HUDEP-2 (cell line): ENCODE data around the gene DIP2B.
"Not testable (repeated sequence)": the region's sequence is repeated elsewhere in the genome, so short reads cannot be mapped to it uniquely, and the experiment has no call there.

Experiments
- DNase-seq, 76 experiments: peaks; one replicate each; lab custom pipeline; 2025; ENCODE audit not compliant: unreplicated experiment in 76 of 76; lab: John Stamatoyannopoulos, UW

DIP2B gene

DNA sequence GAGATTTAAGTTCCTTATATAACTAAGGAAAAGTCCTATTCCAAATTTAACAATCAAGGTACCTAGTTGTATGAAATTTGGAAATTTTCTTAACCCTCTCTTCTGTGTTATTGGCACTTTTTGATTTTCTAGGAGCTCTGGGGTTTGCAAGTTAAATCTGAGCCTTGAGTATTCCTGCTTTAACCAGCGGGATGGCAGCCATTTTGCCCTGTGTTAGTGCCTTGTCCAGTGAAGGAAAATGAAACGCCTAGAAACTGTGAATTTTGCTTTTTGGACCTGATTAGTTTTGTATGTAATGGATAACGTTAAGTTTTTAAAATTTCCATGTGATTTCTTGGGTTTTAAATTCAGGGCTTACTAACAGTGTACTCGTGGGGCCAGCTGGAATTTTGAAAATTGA, 45.1 kb downstream of the DIP2B start:
- no peak for DNase-seq

DNA sequence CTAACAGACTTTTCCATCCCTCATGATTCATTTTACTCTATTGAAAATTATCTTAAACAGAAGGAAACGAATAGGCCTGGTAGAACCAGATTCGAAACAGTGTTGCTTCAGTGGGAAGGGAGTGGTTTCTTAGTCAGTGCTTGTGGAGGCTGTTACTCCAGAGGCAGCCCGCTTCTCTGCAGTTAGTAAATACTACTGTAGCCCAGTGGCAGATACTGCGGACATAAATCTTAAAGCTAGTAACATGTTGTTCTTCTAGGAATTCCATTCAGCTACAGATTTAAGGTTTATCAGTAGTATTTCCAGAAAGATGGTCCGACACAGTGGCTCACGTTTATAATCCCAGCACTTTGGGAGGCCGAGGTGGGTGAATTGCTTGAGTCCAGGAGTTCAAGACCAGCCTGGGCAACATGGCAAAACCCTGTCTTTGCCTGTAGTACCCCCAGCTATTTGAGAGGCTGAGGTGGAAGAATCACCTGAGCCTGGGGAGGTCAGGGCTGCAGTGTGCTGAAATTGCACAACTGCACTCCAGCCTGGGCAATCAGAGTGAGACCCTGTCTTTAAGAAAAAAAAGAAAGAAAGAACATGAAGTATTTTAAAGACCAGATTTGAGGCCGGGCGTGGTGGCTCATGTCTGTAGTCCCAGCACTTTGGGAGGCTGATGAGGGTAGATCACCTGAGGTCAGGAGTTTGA, 45.9 kb downstream of the DIP2B start:
- peak in 28 of 76 experiments; percentile 4 to 65 (median 28) for DNase-seq

DNA sequence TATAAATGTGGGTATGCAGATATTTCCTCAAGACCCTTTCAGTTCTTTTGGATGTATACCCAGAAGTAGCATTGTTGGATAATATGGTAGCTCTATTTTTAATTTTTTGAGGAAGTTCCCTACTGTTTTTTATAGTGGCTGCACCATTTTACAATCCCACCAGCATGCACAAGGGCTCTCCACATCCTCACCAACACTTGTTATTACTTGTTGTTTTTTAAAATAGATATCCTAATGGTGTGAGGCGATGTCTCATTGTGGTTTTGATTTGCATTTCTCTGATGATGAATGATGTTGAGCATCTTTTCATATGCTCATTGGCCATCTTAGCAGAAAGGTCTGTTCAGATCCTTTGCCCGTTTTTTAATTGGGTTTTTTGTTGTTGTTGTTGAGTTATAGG, 47.1 kb downstream of the DIP2B start:
- DNase-seq: no peak

DNA sequence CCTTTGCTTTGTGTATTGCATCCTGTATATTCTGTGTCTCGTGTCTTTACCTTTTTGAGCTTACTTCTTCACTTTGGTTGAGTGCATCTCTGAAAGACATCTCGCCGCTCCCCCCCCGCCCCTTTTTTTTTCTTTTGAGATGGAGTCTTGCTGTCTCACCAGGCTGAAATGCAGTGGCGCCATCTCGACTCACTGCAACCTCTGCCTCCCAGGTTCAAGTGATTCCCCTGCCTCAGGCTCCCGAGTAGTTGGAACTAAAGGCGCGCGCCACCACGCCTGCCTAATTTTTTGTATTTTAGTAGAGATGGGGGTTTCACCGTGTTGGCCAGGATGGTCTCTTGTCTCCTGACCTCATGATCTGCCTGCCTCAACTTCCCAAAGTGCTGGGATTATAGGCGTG, 49.9 kb downstream of the DIP2B start:
- DNase-seq: no peak

DNA sequence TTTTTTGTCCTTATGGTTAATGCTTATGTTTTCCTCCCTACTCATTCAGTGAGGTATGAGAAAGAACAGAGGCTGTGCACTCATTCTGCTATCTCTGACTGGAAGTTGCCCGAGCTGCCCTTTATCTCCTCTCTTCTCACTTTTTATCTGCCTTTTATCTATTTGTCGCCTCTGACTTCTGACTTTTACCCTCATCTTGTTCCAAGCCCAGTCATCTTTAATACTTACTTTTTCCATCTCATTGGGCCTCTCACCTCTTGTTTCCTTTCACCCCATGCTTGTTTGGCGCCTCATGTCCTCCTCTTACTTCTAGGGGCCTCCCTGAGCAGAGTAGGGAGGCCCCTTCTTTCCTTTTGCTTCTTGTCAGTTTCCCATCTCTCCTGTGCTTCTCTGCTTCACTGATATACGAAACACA, 50.7 kb downstream of the DIP2B start:
- peak in 32 of 76 experiments; percentile 6 to 67 (median 30) for DNase-seq

DNA sequence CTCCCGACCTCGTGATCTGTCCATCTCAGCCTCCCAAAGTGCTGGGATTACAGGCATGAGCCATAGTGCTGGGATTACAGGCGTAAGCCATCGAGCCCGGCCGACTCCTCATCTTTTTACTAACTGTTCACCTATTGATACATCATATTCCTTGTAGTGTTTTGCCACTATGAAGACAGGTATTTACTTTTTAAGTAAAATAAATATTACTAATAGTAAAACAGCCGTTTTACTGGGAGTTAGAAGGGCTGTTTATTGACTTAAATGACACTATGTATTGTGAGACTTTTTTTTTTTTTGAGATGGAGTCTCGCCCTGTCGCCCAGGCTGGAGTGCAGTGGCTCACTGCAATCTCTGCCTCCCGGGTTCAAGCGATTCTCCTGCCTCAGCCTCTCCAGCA, 51.5 kb downstream of the DIP2B start:
- DNase-seq: no peak

DNA sequence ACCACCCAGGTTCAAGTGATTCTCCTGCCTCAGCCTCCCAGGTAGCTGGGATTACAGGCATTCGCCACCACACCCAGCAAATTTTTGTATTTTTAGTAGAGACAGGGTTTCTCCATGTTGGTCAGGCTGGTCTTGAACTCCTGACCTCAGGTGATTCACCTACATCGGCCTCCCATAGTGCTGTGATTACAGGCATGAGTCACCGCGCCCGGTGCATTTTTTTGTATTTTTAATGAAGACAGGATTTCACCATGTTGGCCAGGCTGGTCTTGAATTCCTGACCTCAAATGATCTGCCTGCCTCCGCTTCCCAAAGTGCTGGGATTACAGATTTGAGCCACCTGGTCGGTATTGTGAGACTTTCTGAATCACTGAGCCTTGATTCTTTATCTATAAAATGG, 52.0 kb downstream of the DIP2B start:
- not testable (repeated sequence) for DNase-seq

DNA sequence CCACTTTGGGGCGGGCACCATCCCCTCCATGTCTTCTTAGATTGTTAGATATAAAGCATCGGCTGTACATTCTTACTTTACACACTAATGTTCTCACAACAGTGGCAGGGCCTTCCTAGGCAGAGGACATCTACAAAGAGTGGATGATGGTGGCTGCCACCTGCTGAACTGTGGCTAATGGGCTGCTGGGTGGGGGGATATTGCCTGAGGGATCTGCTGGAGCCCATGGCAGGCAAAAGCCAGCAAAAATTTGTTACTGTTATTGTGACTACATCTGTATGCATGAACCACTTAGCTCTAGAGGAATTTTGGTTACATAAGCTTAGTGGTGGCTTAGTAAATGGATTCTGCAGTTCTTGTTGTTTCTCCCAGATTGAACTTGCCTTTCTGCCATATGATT, 52.6 kb downstream of the DIP2B start:
- no peak for DNase-seq

DNA sequence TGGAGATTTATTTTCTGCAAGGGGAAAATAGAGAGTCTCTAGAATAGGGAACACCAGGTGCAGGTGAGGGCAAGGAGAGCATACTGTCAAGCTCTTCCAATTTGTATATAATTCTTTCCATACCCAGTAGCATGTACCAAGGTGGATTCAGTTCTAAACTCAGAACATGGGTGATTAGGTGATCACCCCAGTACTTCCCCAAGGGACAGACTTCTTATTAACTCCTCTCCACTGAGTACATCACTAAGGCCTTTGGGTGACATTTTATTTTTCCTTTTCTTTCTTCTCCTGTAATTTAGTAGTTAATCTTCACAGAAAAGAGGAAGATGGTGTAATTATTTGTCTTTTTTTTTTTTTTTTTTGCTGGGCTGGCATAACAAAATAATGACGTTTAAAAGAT, 54.2 kb downstream of the DIP2B start:
- no peak for DNase-seq

DNA sequence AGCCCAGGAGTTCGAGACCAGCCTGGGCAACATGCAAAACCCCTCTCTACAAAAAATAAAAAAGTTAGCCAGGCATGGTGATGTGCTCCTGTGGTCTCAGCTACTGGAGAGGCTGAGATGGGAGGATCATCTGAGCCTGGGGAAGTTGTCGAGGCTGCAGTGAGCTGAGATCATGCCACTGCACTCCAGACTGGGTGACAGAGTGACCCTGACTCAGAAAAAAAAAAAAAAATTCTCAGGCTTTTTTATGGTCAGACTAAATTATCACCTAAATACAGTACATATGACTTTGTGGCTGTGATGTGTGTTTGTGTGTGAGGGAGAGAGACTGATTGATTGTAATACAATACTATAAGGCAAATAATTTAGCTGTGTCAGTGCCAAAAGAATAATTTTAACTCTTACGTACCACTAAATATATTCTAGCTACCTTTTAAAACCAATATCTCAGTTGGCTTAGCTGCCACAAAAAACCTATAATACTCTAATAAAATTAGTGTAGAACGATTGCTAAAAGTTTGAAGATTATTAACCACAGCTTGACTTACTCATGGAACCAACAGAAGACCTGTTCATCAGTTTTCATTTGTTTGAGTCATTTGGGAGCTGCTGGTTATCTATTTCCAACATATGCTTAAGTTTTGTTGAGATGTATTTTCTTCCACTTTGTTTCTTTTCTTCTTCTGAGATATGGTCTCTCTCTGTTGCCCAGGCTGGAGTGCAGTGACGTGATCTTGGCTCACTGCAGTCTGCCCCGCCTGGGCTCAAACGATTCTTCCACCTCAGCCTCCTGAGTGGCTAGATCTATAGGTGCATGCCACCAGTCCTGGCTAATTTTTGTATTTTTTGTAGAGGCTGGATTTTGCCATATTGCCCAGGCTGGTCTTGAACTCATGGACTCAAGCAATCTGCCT, 58.0 kb downstream of the DIP2B start:
- peak in 69 of 76 experiments; percentile 23 to 87 (median 56) for DNase-seq

DNA sequence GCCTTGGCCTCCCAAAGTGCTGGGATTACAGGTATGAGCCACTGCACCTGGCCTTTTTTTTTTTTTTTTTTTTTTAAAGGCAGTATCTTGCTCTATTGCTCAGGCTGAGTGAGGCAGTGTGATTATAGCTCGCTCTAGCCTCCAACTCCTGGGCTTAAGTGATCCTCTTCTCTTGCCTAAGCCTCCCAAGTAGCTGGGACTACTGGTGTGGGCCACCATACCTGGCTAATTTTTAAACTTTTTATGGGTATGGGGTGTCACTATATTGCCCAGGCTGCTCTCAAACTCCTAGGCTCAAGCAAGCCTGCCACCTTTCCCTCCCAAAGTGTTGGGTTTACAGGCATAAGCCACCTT, 58.6 kb downstream of the DIP2B start:
- DNase-seq: no peak

DNA sequence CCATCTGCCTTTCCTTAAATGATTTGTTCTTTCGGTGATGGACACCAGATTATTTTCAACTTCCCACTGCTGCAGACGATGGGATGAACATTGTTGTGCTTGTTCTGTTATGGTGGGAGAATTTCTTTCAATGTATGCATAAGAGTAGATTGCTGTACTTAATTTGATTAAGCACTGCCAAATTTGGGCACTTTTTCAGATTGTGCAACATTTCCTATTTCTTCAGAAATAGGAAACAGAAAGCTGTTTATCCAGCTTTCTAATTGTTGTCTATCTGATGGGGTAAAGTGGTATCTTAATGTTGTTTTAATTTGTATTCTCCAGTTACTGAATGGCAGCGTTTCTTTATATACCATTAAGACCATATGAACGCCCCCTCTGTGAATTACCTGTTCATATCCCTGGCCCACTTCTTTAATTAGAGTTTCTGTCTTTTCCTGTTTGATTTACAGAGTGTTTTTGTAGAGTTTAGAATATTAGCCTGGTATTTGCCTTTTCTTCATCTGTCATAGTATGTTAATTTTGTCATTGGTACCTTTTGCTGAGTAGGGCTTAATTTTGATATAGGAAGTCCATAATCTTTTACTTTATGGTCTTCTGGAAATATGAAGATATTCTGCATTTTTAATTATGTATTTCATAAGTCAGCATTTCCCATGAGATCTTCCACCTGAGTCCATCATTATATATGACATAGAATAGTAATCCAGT, 59.6 kb downstream of the DIP2B start:
- no peak for DNase-seq

DNA sequence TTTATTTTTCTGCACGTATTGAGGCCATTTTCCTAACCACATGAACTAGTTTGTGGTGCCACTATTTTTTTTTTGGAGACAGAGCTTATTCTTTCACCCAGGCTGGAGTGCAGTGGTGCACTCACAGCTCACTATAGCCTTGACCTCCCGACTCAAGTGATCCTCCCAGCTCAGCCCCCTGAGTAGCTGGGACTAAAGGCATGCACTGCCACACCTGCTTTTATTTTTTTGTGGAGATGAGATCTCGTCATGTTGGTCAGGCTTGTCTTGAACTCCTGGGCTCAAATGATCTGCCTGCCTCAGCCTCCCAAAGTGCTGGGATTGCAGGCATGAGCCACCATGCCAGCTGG, 60.1 kb downstream of the DIP2B start:
- no peak for DNase-seq

DNA sequence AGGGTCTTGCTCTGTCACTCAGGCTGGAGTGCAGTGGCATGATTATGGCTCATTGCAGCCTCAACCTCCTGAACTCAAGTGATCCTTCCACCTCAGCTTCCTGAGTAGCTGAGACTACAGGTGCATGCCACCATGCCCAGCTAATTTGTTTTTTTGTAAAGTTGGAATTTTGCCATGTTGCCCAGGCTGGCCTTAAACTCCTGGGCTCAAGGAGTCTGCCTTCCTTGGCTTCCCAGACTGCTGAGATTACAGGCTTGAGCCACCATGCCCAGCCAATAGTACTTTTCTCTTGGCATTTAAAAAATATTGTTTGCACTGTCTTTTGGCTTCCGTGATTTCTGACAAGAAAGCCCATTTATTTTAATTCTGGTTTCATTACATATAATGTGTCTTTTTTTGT, 61.3 kb downstream of the DIP2B start:
- DNase-seq: no peak

DNA sequence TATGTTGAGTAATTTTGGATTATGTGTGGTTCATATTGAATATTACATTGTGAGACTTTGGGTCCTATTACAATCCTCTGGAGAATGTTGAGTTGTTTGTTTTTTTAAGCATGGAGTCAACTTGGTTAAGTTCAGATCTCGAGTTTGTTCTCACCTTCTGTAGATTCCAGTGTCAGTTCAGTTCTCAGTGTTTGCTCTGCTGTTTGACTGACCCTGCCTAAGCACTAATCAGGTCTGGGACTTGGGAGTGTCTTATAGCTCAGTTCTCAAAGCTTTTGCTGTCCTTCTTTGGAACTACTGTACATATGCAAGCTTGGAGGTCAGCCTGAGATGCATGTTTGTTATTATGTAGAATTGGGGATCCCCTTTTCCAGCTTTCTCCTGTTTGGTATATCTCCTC, 63.1 kb downstream of the DIP2B start:
- no peak for DNase-seq

DNA sequence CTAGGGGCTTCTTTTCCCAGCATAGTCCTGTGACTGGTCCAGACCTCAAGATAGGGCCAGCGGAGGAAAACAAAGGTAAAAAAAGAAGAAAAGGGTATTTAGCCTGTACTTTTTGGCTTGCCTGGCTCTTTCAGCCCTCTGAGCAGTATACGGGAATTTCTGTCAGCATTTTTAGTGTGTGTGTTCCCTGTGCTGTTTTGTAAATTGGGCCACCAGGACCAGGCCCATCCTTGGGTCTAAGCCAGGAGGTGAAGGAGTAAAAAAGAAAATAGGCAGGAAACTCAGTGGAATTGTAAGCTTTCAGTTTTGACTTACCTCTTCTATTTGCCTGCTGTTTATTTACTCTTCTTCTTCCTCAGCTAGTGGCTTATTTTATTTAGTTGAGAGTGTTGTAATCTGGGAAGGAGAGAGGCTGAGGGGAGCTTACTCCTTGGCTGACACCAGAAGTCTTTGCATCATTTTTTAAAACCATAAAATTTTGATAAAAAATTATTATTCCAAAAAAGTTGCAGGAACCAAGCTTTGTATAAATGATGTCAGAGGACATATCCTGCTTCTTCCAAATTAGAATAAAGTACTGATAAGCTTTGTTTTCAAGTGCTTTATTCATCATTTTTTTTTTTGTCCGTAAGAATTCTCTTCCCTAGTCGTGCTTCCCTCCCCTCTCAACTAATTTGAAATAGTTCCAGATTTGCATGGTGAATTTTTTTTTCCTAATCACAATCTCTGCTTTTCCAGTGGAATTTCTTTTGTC, 63.7 kb downstream of the DIP2B start:
- DNase-seq: no peak

DNA sequence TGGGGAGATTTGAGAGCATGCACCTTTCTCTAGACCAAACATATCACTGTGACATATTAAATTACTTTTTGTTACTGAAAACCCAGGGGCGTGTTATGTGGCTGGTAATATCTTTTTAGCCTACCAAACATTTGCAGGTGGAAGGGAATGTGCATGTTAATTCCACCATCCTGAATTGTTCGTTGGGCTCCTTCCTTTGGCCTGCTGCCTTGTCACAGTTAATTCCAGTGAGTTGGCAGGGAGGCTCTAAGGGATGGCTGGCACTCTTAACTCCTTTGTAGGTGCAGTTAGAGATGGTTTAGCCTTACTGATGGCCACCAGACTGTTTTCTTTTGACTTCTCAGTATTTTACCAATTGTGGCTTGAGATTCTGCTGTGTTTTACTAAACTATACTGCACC, 64.5 kb downstream of the DIP2B start:
- no peak for DNase-seq

DNA sequence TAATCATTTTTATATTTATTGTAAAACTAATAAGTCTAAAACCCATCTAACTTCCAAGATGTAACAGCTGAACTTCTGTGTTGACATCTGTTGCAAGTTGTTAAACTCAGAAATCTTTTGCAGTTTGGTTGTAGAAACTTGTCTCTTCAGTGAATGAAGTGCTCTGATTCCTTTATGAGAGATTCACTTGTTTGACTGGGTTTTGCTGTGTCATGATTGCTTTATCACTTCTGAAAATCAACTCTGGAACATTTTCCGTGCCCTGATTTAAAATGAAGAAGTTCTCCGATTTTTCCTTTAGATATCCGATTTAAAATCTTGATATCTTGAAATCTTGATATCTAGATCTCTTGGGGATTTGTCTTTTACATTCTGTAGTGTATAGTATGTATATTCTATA, 65.1 kb downstream of the DIP2B start:
- DNase-seq: no peak

DNA sequence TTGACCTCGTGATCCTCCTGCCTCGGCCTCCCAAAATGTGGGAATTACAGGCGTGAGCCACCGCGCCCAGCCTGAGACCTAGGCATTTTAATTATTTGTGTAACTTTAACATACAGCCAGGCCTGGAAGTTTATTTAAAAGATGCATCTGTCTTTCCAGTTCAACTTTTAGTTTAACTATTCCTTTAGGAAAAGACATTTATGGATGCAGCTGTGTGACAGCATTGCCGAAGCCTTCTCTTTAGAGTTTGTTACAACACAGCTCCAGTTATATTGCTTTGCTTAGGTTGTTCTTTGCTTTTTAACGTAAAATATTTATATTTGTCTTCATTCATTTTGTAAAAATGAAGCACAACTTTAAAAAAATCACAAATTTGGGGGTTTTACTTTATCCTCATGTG, 67.0 kb downstream of the DIP2B start:
- DNase-seq: no peak

DNA sequence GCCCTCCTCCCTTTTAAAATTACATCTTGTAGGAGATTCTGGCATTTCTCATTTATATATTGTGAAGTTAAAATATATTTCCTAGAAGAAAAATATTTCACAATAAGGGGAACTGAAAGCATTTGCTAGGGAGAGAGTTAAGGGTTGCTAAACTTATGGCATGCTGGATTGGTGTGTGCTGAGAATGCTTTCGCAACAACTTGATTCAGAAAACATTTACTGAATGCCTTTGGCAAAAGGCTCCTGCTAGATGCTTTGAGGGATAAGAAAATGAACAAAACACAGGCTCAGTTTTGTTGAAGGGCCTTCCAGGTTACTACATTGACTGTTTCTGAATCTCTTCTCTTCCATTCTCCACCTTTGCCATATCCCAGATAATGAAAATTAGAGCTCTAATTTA, 67.5 kb downstream of the DIP2B start:
- DNase-seq: no peak

DNA sequence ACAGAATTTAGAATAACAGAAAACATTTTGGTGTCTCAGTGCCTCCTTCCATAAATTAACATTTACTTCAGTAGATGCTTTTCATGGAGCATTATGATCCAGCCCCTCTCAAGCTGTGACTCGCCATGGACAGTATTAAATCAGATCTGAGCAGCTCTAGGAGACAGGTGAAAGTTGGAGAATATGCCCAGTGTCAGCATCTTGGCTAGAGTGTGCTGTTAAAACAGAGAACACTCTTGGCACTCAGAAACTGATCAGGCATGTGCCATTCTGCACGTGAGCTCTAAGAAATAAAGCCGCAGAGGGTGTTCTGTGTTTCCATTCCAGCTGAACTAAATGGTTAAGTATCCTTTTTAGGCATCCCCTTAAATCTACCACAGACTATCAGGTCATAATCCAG, 68.0 kb downstream of the DIP2B start:
- no peak for DNase-seq
